Erythroblast (primary cell): ENCODE results near the gene EFHC2.

Experiments
- GATA1 ChIP-seq: IDR thresholded peaks from 2 replicates; pipeline ENCODE4 v1.6.1; 2011; ENCODE audit warnings: low read depth, mild to moderate bottlenecking, control low read depth, low read length, moderate library complexity
- POLR2A ChIP-seq: IDR thresholded peaks from 2 replicates; pipeline ENCODE4 v1.6.1; 2011; ENCODE audit warnings: mild to moderate bottlenecking, low read length

DNA sequence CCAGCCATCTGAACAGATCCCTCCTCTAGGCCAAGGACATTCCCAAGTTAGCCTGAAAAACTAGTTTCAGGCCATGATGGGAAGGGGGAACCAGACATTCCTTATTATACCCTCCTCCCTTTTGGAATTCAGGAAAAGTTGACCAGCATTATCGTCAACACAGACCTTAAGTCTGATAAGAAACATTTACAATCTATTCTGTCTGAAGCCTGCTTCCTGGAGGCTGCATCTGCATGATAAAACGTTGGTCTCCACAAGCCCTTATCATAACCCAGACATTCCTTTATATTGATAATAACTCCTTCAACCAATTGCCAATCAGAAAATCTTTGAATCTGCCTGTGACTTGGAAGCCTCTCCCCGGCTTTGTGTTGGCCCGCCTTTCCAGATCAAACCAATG is 44.3 kb downstream of the EFHC2 start:
- TF ChIP-seq POLR2A (no peak), GATA1 (no peak)
